Activated CD8-positive, alpha-beta memory T cell treated with anti-CD3 and anti-CD28 coated beads for 48 hours (primary cell): ENCODE results near the gene SPDYE2B.
"Not testable (repeated sequence)": the region's sequence is repeated elsewhere in the genome, so short reads cannot be mapped to it uniquely, and the experiment has no call there.

Source experiments
- DNase-seq, 3 experiments: peaks; one replicate each; pipeline ENCODE4 v3.0.0-alpha.2; 2020; ENCODE audit warnings: low read depth in 2 of 3, low spot score in 2 of 3

SPDYE2B gene

DNA sequence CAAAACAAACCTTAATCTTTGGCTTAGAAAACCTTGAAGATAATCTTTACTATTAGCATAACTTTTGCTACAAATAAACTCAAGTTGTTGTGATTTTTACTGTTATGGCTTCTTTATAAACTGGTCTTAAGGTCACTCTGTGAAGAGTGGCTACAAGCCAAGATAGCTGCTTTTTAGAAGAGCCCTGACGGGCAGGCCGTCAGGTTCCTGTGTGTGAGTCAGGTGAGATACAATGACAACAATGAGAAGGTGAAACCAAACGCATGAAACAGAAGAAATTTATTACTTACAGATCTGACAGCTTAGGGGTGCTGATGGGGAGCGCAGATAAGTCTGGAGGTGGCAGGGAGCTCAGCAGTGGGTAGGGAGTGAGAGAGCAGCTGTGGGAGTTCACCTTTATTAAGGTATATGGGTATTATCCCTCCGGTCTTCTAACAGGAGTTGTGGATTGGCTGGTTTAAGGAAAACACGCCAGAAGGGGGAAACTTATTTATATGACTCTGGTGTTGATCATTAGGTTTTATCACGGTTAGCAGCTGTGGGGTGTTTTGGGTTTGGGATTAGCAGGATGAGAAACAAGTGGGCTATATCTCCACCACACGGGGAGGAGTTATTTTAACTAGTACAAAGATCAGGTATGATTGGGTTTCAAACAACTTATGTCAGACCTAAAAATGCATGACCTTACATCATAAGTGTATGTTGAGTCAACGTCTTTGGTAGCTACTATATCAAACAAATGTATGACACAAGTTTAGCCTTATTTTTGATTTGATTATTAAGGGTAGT, 49.0 kb downstream of the SPDYE2B start:
- not testable (repeated sequence) for DNase-seq
